HL-60 (cell line): ENCODE measurements around the gene PRC1.
"Not testable (repeated sequence)": the region's sequence is repeated elsewhere in the genome, so short reads cannot be mapped to it uniquely, and the experiment has no call there.

ENCODE experiments used
- GABPA ChIP-seq: IDR thresholded peaks from 2 replicates; pipeline ENCODE4 v1.6.1; 2012; ENCODE audit warnings: low read depth
- POLR2AphosphoS5 ChIP-seq: IDR thresholded peaks from 2 replicates; pipeline ENCODE4 v1.6.1; 2012; ENCODE audit warnings: low read depth
- TF ChIP-seq, protein P1 (sequence below): IDR thresholded peaks from one replicate; pipeline ENCODE4 v1.5.1; 2011; ENCODE audit warnings: low read length, control low read depth, inconsistent platforms; ENCODE audit not compliant: insufficient read depth

DNA sequence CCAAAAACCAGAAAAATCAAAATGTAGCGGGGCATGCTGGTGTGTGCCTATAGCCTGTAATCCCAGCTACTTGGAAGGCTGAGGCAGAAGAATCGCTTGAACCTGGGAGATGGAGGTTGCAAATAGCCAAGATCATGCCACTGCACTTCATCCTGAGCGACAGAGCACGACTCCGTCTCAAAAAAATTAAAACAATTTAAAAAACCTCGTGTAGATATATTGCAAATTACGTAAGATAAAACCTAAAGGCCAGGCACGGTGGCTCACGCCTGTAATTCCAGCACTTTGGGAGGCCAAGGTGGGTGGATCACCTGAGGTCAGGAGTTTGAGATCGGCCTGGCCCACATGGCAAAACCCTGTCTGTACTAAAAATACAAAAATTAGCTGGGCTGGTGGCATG lies 67.6 kb downstream of the PRC1 start:
- TF ChIP-seq, protein P1, sequence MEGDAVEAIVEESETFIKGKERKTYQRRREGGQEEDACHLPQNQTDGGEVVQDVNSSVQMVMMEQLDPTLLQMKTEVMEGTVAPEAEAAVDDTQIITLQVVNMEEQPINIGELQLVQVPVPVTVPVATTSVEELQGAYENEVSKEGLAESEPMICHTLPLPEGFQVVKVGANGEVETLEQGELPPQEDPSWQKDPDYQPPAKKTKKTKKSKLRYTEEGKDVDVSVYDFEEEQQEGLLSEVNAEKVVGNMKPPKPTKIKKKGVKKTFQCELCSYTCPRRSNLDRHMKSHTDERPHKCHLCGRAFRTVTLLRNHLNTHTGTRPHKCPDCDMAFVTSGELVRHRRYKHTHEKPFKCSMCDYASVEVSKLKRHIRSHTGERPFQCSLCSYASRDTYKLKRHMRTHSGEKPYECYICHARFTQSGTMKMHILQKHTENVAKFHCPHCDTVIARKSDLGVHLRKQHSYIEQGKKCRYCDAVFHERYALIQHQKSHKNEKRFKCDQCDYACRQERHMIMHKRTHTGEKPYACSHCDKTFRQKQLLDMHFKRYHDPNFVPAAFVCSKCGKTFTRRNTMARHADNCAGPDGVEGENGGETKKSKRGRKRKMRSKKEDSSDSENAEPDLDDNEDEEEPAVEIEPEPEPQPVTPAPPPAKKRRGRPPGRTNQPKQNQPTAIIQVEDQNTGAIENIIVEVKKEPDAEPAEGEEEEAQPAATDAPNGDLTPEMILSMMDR, result not testable (repeated sequence)
- not testable (repeated sequence) for TF ChIP-seq GABPA, POLR2AphosphoS5
